HG02970 (cell line): Measurements from ENCODE around the gene CCDC90B.
"Not testable (repeated sequence)": the region's sequence is repeated elsewhere in the genome, so short reads cannot be mapped to it uniquely, and the experiment has no call there.

ENCODE experiments used
- ATAC-seq: cut with Tn5 transposase; IDR thresholded peaks from one replicate; pipeline ENCODE4 v1.9.1; 2021; ENCODE audit warnings: mild to moderate bottlenecking, moderate library complexity, moderate number of reproducible peaks; ENCODE audit not compliant: unreplicated experiment, low FRiP score

The CCDC90B gene, protein sequence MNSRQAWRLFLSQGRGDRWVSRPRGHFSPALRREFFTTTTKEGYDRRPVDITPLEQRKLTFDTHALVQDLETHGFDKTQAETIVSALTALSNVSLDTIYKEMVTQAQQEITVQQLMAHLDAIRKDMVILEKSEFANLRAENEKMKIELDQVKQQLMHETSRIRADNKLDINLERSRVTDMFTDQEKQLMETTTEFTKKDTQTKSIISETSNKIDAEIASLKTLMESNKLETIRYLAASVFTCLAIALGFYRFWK

DNA sequence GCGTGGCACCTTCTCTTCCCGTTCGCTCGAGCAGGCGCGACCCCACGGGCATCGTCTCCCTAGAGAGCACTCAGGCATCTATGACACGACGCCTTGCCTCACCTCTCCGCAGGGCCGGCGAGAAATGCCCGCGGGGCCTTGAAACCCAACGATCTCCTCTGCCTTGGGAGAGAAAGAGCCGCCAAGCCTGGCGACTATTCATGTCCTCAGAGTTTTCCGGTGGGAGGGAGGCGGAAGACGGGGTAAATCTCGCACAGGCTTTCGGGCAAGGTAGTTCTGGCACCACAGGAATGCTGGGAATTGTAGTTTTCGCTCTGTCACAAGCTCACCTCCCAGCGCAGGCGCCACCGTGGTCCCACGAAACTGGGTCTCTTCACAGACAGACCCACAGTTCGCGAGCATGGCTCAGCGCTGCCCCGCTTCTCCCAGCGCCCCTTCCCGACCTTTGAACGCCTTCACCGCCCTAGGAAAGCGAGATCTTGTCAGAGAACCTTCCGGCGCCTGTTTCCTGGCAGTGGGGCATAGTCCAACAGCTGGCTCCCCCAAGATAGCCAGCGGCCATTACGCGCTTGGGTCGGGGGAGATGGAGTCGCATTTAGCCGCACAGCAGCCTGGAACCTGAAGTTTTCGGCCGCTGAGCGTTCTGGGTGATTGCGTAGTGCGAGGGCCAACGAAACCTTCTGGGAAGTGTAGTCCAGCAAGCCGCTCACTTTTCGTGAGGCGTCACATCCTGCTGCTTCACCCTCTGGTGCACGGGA lies at the start of gene CCDC90B:
Gene CCDC90B, minus strand, starts transcription at position 597 of the 758 bp plus-strand sequence. Its CDS starts 395 bp downstream, at position 202.
- peak; percentile 95 for ATAC-seq

DNA sequence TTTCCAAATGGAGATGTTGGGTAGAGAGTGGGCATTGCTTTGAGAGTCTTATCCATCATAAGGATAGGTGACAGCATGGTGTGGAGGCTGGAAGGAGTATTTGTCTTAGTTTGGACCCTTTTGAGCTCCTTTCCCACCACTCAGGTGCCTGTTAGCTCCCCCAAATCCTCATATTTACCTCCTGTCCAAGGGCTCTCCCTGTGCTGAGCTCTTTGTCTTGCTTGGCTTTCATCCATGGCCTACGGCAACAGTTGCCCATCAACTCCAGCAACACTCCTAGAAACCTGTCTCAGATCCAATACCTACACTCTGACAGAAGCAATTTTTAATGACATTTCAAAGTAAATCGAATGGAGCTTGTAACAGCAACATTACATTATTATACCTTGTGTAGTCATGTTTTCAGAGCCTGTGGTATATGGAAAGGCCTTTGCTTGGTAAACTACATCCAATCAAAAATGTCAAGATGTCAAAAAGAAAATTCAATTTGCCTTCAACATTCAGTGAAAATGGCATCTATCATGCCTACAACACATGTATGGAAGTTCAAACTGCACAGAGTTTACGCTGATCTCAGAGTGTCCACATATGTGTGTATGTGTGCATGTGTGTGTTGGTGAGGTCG lies 49.4 kb upstream of the CCDC90B start:
- no peak for ATAC-seq

DNA sequence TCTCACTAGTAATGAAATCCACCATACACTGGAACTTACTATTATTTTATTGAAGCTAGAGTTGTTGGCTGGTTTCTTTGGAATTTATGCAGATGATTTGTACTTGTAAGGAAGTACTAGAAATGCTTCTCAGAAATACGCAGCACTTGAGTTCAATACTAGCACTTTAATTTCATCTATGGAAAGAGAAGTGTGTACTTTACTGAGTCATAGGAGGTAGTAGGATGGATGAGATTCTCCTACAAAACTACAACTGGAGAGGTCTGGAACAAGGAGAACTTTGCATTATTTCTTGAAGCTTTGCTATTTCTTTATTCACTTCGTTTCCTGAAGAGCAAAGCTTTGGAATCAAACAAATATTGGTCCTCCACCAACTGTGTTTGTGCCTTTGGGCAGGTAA lies 44.1 kb upstream of the CCDC90B start:
- ATAC-seq, result no peak

DNA sequence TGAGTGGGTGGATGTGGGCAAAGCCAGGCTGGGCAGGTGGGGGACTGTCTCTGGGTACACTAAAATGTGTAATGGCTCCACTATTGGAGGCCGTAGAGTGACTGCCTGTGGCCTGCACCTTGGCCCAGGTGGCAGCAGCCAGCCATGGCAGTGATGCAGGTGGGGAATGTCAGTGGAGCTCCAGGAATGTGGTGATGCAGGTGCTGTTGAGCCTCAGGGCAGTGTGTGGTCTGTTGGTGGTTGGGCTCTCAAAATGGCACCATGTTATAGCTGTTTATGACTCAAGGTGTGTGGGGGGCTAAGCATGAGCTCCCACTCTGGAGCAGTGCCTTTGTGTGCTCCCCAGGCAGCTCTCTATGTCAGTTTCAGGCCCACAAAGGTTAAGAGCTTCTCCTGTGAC lies 40.2 kb upstream of the CCDC90B start:
- ATAC-seq, result no peak

DNA sequence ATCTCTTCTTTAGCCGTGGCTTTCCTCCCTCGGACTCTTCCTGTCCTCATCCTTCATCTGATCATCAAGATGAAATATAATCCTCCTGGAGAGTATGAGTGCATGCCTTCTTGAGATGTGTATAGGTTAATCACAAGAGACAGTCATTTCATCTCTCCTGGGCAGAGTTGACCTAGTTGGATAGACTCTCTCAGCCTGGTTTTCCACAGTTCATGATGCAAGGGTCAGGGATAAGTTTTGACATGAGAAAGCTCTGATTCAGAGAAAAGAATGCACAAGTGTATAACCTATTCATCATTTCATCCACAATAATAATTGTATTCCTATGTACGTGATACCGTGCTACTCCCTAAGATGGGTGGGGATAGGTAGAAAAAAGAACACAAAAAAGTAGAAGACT lies 33.2 kb upstream of the CCDC90B start:
- no peak for ATAC-seq

DNA sequence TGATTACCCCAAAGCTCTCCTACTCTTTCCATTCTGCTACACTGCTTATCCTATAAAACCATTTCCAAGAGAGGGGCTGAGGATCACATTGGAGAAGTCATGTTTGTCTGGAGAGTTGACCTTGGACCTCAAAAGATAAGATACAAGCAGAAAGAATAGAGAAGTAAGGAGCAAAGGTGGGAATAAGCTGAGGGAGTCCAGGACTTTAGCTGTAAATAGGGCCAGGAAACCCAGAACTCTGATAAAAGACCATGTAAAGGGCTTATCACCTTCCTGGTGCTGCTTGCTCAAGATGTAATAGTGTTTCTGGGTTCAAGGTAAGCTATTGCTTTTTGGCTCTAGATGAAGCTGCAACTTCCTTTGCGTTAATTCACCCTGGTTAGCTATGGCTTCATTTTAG lies 32.8 kb upstream of the CCDC90B start:
- ATAC-seq, result no peak

DNA sequence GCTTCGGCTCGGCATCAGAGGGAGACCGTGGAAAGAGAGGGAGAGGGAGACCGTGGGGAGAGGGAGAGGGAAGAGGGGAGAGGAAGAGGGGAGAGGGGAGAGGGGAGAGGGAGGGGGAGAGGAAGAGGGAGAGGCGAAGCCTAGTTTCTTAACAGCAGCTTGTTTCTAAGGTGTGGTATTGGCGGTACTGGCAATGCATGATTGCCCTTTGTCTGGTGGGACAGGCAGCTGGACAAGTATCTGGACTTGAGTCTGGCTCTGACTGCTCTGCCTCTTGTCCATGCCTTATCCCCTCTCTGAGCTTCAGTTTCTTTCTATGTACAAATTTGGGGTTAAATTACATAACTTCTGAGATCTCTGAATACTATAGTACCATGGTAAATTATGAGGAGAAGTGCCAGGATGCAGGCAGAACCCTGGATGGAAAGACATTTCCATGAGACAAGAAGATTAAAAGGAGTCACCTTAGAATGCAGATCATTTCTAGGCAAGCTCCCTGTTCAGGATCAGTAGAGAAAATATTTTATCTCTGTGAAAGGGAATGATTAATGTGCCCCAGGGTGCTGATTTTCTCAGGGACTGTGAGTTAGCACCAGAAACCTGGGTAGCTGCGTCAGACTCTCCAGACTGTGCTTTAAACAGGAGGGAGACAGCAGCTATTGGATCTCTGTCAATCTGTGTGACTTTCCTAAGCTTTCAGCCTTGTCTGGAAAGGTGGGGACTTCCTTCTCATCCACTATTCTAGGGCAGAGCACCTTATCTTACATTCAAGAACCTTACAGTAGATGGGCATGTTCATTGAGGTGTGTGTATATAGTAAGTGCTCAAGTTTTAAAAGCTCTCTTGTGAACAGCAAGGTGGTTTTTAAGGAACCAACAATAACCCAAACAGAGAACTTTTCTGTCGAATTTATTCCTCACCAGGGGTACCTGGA lies 31.9 kb upstream of the CCDC90B start:
- no peak for ATAC-seq

DNA sequence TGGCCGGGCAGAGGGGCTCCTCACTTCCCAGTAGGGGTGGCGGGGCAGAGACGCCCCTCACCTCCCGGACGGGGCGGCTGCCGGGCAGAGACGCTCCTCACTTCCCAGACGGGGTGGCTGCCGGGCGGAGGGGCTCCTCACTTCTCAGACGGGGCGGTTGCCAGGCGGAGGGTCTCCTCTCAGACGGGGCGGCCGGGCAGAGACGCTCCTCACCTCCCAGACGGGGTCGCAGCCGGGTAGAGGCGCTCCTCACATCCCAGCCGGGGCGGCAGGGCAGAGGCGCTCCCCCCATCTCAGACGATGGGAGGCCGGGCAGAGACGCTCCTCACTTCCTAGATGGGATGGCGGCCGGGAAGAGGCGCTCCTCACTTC lies 30.7 kb upstream of the CCDC90B start:
- not testable (repeated sequence) for ATAC-seq

DNA sequence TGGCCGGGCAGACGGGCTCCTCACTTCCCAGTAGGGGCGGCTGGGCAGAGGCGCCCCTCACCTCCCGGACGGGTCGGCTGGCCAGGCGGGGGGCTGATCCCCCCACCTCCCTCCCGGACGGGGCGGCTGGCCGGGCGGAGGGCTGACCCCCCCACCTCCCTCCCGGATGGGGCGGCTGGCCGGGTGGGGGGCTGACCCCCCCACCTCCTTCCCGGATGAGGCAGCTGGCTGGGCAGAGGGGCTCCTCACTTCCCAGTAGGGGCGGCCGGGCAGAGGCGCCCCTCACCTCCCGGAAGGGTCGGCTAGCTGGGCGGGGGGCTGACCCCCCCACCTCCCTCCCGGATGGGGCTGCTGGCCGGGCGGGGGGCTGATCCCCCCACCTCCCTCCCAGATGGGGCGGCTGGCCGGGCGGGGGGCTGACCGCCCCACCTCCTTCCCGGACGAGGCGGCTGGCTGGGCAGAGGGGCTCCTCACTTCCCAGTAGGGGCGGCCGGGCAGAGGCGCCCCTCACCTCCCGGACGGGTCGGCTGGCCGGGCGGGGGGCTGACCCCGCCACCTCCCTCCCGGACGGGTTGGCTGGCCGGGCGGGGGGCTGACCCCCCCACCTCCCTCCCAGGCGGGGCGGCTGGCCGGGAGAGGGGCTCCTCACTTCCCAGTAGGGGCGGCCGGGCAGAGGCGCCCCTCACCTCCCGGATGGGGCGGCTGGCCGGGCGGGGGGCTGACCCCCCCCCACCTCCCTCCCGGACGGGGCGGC lies 30.2 kb upstream of the CCDC90B start:
- not testable (repeated sequence) for ATAC-seq

DNA sequence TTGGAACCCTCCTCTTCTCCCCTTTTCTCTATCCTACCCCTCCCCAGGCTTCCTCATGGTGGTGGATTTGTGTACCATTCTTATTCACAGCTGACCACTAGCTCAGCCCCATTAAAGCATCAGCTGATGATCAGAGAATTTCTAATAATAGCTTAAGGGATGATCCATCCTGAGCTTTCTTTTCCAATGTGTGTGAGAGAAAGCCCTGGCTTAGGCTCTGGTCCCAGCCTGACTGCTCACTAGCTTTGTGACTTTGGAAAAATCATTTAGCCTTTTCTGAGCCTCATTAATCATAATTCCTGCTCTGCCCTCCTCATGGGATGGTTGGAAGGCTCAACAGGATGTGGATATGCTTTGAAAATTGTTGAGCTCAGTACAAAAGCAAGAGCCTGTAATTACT lies 26.3 kb upstream of the CCDC90B start:
- ATAC-seq, result no peak

DNA sequence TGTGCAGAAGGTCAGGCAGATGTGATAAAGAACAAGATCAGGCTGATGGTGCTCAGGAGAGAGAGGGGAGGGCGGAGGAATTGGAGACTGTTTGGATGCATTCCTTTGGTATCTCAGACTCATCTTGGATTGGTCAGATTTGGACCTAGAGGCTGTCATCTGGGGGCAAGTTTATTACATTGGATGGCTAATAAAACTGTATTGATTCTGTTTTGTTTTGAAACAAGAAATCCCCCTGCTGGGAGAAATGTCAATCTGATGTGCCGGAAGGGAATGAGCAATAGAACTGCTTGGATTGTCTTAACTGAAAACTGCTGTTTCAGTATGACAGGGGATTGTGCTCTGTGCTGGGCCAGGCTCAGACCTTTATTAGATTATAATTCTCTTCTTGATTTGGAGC lies 25.5 kb upstream of the CCDC90B start:
- no peak for ATAC-seq

DNA sequence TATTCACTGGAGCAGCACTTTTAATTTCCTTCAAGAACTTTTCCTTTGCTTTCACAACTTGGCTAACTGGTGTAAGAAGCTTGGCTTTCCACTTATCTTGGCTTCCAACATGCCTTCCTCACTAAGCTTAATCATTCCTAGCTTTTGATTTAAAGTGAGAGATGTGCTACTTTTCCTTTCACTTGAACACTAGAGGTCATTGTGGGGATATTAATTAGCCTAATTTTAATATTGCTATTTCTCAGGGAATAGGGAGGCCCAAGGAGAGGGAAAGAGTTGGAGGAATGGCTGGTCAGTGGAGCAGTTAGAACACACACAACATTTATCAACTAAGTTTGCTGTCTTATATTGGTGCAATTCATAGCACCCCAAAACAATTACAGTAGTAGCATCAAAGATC lies 24.6 kb upstream of the CCDC90B start:
- ATAC-seq, result no peak

DNA sequence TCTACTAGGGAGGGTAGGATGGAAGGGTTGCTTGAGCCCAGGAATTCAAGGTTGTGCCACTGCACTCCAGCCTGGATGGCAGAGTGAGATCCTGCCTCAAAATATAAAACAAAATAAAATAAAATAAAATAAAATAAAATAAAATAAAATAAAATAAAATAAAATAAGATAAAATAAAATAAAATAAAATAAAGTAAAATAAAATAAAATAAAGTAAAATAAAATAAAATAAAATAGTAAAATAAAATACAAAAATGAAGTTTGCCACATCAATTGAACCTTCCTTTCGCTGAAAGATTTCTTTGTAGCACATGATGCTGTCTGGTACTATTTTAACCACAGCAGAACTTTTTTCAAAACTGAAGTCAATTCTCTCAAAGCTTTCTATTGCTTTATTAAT lies 22.4 kb upstream of the CCDC90B start:
- not testable (repeated sequence) for ATAC-seq

DNA sequence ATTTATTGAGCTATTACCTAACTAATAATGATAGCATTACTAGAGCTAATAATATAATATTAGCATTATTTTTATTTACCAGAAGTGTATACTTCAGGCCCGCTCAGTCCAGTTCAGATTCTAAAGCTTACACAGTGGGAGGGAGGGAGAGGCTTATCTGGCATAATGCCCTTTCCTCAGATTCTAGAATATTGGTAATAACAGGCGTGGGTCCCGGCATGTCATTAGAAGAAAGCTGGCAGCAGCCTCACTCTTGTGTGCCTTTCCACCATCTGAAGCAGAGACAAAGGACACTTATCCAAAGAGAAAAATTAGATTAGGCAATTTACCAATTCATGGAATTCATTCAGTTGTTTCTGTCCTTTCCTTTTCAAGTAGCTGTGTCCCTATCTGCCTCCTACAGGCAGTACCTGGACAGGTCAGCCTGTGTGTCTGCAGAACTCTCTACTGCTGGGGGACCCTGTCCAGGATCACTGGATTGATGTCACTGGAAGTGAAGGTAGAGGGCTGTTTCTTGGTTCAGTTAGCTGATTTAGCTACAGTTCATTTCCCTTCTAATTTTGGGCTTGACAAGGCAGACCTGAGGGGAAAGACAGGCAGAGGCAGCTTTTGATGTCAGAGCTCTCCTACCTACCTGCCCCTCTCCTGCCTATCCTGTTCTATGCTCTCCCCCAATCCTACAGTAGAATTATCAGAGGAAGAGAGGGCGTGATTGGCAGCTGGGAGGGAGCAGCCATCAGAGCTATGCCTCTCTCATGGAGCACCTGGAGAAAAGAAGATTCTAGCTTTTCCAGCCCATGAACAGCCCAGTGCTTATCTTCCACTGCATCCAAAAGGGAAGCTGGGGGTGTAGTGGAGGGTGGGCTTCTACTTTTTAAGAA lies 20.3 kb upstream of the CCDC90B start:
- no peak for ATAC-seq

DNA sequence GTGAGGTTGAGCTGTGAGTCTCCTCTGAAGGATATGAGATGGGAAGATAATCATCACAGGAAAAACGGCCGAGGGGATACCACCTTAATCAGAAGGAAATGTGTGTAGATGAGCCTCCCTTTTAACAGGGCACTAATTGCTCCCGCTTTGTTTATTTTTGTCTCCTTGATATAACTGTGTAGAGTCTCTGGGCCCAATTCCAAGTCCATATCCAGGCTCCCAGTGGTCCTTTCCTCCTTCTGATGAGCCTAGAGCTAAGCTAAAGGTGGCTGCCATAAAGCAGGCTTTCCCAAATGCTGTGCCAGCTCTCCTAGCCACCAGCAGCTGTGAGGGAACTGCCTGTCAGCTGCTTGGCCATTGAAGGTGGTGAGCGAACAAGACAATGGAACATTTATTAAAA lies 17.1 kb upstream of the CCDC90B start:
- no peak for ATAC-seq

DNA sequence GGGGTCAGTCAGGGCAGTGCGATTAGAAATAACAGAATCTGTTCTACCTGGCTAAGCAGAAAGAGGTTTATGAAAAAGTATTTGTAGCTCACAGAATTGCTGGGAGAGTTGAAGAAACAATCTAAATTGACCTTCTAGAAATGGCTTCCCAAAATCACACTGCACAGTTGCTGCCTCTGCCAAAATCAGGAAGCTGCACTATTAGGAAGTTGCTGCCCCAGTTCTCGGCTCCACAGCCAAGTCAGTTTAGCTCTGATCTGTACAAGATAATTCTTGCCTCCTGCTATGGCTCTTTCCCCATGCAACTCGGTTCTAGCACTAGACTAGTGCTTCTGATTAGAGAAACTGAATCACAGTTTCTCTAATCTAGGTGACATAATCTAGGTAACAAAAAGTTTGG lies 16.0 kb upstream of the CCDC90B start:
- no peak for ATAC-seq

DNA sequence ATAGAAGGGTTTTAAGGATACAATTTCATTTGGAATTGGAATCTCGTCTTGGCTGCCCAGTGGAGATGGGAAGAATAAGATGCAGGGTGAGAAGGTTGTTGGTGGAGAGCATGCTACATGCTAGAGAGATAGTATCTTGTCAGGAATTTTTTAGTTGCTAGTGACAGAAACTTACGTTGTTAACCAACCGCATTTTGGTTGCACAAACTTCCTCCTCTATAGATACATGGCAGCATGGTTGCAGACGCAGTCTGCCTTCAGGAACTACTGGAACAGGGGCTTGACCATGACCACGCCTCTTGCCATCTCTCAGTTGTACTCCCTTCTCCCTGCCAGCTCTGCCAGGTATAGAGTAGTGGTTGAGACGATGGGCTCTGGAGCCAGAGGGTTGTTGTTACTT lies 13.5 kb upstream of the CCDC90B start:
- no peak for ATAC-seq

DNA sequence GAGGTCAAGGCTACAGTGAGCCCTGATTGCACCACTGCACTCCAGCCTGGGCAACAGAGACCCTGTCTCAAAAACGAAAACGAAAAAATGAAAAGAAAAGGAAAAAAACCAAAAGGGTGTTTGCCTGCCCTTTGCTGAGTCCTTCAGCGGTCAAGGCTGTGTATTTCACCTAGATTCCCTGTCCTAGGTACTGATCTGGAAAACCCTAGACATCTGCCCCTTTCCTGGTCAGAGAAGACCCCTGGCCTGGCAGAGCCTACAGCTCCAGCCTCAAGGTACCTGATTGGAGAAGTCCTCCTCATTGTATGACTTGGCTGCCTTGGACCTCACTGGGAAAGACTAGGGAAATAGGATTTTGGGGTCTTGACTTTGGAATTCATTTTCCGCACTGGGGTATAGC lies 8.0 kb upstream of the CCDC90B start:
- ATAC-seq, result no peak

DNA sequence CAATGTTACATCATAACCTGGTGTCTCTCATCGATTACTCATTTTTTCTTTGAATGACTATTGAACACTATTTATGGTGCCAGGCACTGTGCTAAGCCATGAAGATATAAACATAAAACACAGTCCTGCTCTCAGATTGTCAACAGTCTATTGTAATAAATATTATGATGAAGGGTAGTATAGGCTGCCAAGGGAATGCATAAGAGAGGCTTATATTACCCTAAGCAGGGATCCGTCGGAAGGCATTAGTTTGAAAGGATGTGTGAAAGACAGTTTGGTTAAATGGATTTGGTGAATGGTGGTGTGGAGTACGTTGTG lies 7.2 kb upstream of the CCDC90B start:
- ATAC-seq, result no peak
